ENCODE measurements around the gene ADAMTS12.

Gene ADAMTS12

DNA sequence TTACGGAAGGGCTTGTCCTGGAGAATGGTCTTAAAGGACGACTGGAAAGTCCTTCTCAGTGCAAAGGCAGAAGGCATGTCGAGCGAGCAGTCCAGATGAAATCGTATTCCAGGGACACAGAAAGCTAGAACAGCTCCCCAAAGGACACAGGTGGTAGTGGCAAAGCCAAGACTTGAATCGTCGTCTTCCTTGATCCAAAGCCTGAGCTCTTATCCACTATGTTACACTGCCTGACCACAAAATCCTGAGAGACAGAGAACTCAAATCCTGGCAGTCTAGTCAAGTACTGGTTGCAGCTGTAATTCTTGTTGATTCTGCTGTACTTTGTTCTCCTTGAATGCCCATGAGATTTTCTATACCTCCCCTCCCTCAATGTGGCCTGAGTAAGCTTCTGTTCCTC, 252.3 kb downstream of the ADAMTS12 start:
- H3K27me3 ChIP-seq: no peaks in the 10 kb centered on the region
- no peaks in the 10 kb centered on the region for H3K36me3 ChIP-seq
- H3K4me1 ChIP-seq (ENCODE audit: control insufficient read depth in 1 of 2, insufficient read depth in 1 of 2, low read depth in 1 of 2, low read length in 1 of 2): no peaks in the 10 kb centered on the region
- no peaks in the 10 kb centered on the region for H3K9me3 ChIP-seq
- no peak overlapping the region for H3K4me3 ChIP-seq (ENCODE audit: low read depth in 1 of 2, low read length in 1 of 2)
- TF ChIP-seq, protein P1, sequence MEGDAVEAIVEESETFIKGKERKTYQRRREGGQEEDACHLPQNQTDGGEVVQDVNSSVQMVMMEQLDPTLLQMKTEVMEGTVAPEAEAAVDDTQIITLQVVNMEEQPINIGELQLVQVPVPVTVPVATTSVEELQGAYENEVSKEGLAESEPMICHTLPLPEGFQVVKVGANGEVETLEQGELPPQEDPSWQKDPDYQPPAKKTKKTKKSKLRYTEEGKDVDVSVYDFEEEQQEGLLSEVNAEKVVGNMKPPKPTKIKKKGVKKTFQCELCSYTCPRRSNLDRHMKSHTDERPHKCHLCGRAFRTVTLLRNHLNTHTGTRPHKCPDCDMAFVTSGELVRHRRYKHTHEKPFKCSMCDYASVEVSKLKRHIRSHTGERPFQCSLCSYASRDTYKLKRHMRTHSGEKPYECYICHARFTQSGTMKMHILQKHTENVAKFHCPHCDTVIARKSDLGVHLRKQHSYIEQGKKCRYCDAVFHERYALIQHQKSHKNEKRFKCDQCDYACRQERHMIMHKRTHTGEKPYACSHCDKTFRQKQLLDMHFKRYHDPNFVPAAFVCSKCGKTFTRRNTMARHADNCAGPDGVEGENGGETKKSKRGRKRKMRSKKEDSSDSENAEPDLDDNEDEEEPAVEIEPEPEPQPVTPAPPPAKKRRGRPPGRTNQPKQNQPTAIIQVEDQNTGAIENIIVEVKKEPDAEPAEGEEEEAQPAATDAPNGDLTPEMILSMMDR (IDR thresholded peaks at IDR 0.05): no peak
- no peak overlapping the region for H3K27ac ChIP-seq

DNA sequence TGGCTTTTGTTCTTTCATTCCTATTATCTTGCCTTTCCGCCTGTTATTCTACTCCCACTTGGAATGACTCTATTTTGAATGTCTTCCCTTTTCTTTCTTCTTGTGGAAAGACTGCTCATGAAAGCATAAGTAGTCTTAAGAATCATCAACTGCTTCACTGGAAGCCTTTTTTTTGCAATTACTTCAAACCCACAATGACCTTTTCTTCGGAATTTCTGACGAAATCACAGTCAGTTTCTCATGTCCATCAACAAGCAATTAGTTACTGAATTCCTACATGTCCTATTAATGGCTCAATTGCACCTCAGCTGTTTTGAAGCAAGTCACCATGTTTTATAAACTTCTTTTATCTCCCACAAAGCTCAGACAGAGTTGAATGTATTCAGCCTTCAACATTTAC, 254.8 kb downstream of the ADAMTS12 start:
- H3K27ac ChIP-seq: no peak overlapping the region
- no peaks in the 10 kb centered on the region for H3K36me3 ChIP-seq
- H3K4me1 ChIP-seq (ENCODE audit: control insufficient read depth in 1 of 2, insufficient read depth in 1 of 2, low read depth in 1 of 2, low read length in 1 of 2): no peaks in the 10 kb centered on the region
- no peaks in the 10 kb centered on the region for H3K27me3 ChIP-seq
- TF ChIP-seq, protein P1 (IDR thresholded peaks at IDR 0.05): no peak
- H3K9me3 ChIP-seq: no peaks in the 10 kb centered on the region
- no peak overlapping the region for H3K4me3 ChIP-seq (ENCODE audit: low read depth in 1 of 2, low read length in 1 of 2)

DNA sequence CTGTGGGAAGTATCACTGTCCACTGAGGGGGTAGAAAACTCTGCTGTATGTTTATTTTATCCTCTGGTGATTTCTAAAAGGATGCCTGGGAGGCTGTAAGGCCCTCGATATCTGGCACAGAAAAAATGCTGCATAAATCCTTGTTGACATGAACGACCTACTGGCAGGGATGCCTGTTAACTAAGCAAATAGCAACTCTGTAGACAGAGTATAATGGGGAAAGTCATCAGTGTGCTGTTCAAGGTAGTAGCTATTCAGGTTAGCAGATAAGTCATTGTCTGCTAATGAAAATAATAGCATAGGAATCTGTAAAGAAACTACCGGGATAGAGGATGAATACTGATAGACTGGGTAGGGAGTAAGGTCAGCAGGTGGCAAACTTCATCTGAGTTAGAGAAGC, 256.2 kb downstream of the ADAMTS12 start:
- TF ChIP-seq, protein P1 (IDR thresholded peaks at IDR 0.05): no peak
- Histone ChIP-seq H3K4me3 (ENCODE audit: low read depth in 1 of 2, low read length in 1 of 2) (no peak overlapping the region), H3K27ac (no peak overlapping the region), H3K36me3 (no peaks in the 10 kb centered on the region), H3K4me1 (ENCODE audit: control insufficient read depth in 1 of 2, insufficient read depth in 1 of 2, low read depth in 1 of 2, low read length in 1 of 2) (no peaks in the 10 kb centered on the region), H3K9me3 (no peaks in the 10 kb centered on the region), H3K27me3 (no peaks in the 10 kb centered on the region)

DNA sequence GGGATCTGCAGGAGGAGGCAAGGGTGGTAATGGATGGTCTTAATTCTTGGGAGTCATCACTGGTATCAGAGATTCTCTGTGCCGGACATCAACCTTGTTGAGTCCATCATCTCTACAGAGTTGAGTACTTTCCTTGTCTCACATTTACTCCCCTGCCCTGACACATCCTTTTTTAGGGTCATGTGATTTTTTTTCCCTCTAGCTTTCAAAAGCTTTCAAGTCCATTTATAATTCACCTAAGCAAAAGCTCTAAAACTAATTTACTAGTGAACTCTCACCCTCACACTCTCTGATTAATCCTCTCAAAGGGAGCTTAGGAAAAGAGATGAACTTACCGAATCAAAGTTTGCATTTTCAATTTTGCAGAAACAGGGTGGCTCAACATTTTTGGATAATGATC, 258.1 kb downstream of the ADAMTS12 start:
- Histone ChIP-seq H3K27me3 (no peaks in the 10 kb centered on the region), H3K4me3 (ENCODE audit: low read depth in 1 of 2, low read length in 1 of 2) (no peak overlapping the region), H3K9me3 (no peaks in the 10 kb centered on the region), H3K27ac (no peak overlapping the region), H3K36me3 (no peaks in the 10 kb centered on the region), H3K4me1 (ENCODE audit: control insufficient read depth in 1 of 2, insufficient read depth in 1 of 2, low read depth in 1 of 2, low read length in 1 of 2) (peaks cover 0 to 6% of the 10 kb centered on the region in 2 experiments)
- TF ChIP-seq, protein P1 (IDR thresholded peaks at IDR 0.05): no peak

DNA sequence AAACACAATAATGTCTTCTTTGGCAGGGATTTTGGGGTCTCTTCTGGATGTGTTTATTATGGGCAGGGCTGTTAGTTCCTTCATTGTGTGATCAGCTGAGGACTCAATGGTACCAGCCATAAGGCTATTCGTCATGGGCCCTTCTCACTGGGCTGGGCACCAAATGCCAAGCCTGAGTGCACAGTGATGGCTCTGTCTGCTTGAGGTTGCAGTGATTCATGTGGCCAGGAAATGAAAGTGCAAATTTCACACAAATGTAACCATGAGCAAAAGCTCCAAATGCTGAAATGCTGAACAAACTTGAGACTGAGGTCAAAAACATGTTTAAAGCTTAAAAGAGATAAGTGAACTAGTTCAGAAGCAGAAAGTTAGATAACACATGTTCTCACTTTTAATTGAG, 260.0 kb downstream of the ADAMTS12 start:
- no peaks in the 10 kb centered on the region for H3K36me3 ChIP-seq
- H3K27me3 ChIP-seq: no peaks in the 10 kb centered on the region
- no peak overlapping the region for H3K4me3 ChIP-seq (ENCODE audit: low read depth in 1 of 2, low read length in 1 of 2)
- TF ChIP-seq, protein P1 (IDR thresholded peaks at IDR 0.05): no peak
- H3K4me1 ChIP-seq (ENCODE audit: control insufficient read depth in 1 of 2, insufficient read depth in 1 of 2, low read depth in 1 of 2, low read length in 1 of 2): peaks cover 0 to 6% of the 10 kb centered on the region in 2 experiments
- H3K9me3 ChIP-seq: no peaks in the 10 kb centered on the region
- H3K27ac ChIP-seq: no peak overlapping the region

DNA sequence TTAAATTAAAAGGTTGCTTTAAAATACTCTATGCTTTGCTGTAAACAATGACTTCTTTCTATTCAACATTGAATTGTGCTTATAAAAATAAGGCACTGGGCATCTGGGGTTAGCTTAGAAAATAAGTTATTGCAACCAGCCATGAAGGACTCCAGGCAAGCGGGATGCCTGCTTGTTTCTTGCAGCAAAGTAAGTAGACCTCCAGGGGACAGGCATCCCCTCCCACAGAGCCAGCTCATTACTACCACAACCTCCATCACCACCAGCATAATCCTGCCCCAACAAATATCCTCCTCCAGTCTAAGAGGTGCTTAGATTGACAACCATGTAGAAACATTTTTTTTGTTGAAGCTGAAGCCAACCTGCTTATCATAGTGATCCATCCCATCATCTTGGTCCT, 260.7 kb downstream of the ADAMTS12 start:
- H3K36me3 ChIP-seq: no peaks in the 10 kb centered on the region
- H3K4me1 ChIP-seq (ENCODE audit: control insufficient read depth in 1 of 2, insufficient read depth in 1 of 2, low read depth in 1 of 2, low read length in 1 of 2): peaks cover 0 to 6% of the 10 kb centered on the region in 2 experiments
- TF ChIP-seq, protein P1 (IDR thresholded peaks at IDR 0.05): no peak

More for the DNA sequence above, 260.7 kb downstream of the ADAMTS12 start:
- Histone ChIP-seq H3K4me3 (ENCODE audit: low read depth in 1 of 2, low read length in 1 of 2) (no peak overlapping the region), H3K27me3 (no peaks in the 10 kb centered on the region), H3K9me3 (peaks cover 2% of the 10 kb centered on the region), H3K27ac (no peak overlapping the region)
